ENCODE data around the gene HSD3B1. TPM values are rescaled to one million over a fixed set of nuclear protein-coding genes. Genes with fewer than 3 reads are reported as not detected.

HSD3B1 gene
- total RNA-seq, 4 donors from 2014 or later: not detected

DNA sequence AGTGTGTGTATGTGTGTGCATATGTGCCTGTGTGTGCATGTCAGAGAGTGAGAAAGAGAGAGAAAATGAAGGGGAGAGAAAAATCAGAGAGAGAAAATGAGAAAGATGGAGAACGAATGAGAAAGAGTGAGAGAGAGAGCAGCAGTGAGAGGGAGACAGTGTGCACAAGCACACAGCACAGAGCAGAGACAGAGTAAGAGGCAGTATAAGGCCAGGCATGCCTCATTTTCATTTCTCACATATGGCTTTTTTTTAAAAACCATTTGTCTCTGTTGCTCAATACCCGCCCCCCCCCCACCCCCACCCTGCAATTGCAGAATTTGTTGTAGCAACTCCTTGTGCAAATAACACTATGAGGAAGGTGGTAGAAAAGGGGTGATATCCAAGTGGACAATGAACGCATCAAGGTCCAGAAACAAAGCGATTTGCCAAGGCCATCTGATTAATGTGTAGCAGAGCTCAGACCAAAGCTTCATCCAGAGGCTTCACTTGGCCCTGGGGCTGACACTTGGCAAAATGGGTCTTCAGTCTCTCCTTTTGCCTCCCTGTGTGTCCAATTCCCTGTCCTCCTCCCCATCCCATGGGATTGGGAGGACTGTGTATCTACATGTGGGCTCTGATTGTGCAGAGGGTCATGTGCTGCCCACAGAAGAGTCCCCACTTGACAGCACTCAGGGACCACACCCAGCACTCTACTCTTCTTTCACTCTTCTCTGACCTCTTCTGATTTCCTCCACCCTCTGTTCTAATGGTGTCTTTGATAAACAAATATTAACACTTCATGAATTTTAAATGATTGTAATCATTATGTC lies 38.9 kb upstream of the HSD3B1 start:
- no peak overlapping the region for H3K27ac ChIP-seq
- no peaks in the 10 kb centered on the region for H3K9me3 ChIP-seq
- 59 to 74% methylated on average over 4 of the region's 4 CpGs for WGBS, 2 donors
- no peak for DNase-seq (ENCODE audit: low spot score in 2 of 2)
- TF ChIP-seq, protein P1, sequence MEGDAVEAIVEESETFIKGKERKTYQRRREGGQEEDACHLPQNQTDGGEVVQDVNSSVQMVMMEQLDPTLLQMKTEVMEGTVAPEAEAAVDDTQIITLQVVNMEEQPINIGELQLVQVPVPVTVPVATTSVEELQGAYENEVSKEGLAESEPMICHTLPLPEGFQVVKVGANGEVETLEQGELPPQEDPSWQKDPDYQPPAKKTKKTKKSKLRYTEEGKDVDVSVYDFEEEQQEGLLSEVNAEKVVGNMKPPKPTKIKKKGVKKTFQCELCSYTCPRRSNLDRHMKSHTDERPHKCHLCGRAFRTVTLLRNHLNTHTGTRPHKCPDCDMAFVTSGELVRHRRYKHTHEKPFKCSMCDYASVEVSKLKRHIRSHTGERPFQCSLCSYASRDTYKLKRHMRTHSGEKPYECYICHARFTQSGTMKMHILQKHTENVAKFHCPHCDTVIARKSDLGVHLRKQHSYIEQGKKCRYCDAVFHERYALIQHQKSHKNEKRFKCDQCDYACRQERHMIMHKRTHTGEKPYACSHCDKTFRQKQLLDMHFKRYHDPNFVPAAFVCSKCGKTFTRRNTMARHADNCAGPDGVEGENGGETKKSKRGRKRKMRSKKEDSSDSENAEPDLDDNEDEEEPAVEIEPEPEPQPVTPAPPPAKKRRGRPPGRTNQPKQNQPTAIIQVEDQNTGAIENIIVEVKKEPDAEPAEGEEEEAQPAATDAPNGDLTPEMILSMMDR (IDR thresholded peaks at IDR 0.05): no peak
- TF ChIP-seq POLR2A (IDR thresholded peaks at IDR 0.05) (no peak), EP300 (IDR thresholded peaks at IDR 0.05) (no peak)
- no peaks in the 10 kb centered on the region for H3K36me3 ChIP-seq
- H3K4me3 ChIP-seq: no peak overlapping the region
- H3K27me3 ChIP-seq: no peaks in the 10 kb centered on the region
- no peaks in the 10 kb centered on the region for H3K4me1 ChIP-seq

GRCh38 chr1:119469741-119470140 lies 37.3 kb upstream of the HSD3B1 start:
- no peaks in the 10 kb centered on the region for H3K27me3 ChIP-seq
- H3K36me3 ChIP-seq: no peaks in the 10 kb centered on the region
- TF ChIP-seq, protein P1 (IDR thresholded peaks at IDR 0.05): no peak
- no peak for TF ChIP-seq POLR2A (IDR thresholded peaks at IDR 0.05)
- no peak for TF ChIP-seq EP300 (IDR thresholded peaks at IDR 0.05)
- WGBS, 2 donors: 78 to 87% methylated on average over 1 of the region's 1 CpG
- H3K27ac ChIP-seq: no peak overlapping the region
- H3K9me3 ChIP-seq: no peaks in the 10 kb centered on the region
- H3K4me3 ChIP-seq: no peak overlapping the region
- DNase-seq (ENCODE audit: low spot score in 2 of 2): no peak
- H3K4me1 ChIP-seq: no peaks in the 10 kb centered on the region

- H3K36me3 ChIP-seq: no peaks in the 10 kb centered on the region
- H3K9me3 ChIP-seq: no peaks in the 10 kb centered on the region
- no peaks in the 10 kb centered on the region for H3K27me3 ChIP-seq
- H3K27ac ChIP-seq: no peak overlapping the region
- WGBS, 2 donors: 91 to 96% methylated on average over 3 of the region's 3 CpGs
- no peak for DNase-seq (ENCODE audit: low spot score in 2 of 2)
- no peaks in the 10 kb centered on the region for H3K4me1 ChIP-seq
- TF ChIP-seq, protein P1 (IDR thresholded peaks at IDR 0.05): no peak
- no peak for TF ChIP-seq EP300 (IDR thresholded peaks at IDR 0.05)
- no peak overlapping the region for H3K4me3 ChIP-seq
Measured at GRCh38 chr1:119470377-119470776, 36.6 kb upstream of the HSD3B1 start.

DNA sequence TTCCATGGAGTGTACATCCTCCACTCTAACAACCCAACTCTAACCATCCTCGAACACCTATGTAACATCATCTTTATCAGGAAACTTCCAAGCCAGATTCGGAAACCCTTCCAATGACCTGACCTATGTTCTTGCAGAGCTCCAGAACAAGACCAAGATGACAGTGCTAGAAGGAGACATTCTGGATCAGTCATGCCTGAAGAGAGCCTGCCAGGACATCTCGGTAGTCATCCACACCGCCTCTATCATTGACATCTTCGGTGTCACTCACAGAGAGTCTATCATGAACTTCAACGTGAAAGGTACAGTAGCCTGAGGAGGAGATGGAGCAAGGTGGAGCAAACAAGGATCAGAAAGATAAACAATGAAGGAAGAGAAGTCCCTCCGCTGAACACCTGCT lies 36.1 kb upstream of the HSD3B1 start:
- WGBS, 2 donors: 89 to 93% methylated on average over 7 of the region's 7 CpGs

DNA sequence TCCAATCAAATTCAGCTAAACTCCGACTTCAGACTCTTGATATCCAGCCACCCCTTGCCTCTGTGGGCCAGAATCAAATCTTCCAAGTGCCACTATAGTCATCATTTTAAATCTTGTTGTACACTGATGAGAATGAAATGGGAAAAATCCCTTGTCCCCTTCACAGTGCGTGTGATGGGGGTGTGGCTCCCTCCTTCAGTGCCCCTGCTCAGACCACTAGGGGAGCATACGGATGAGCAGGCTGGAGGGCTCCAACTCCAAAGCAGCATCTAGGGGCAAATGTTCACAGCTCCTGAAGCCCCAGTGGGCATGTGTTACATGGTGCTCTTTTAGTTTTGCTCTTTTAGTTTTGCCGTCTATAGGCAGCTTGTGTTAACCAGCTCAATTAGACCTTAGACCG lies 35.4 kb upstream of the HSD3B1 start:
- no peaks in the 10 kb centered on the region for H3K27me3 ChIP-seq
- H3K9me3 ChIP-seq: no peaks in the 10 kb centered on the region
- H3K4me1 ChIP-seq: no peaks in the 10 kb centered on the region
- no peak overlapping the region for H3K27ac ChIP-seq
- H3K4me3 ChIP-seq: no peak overlapping the region
- TF ChIP-seq POLR2A (IDR thresholded peaks at IDR 0.05) (no peak), EP300 (IDR thresholded peaks at IDR 0.05) (no peak)
- 79 to 89% methylated on average over 5 of the region's 5 CpGs for WGBS, 2 donors
- no peak for DNase-seq (ENCODE audit: low spot score in 2 of 2)
- H3K36me3 ChIP-seq: no peaks in the 10 kb centered on the region

More for the DNA sequence above, 36.1 kb upstream of the HSD3B1 start:
- no peak overlapping the region for H3K4me3 ChIP-seq
- no peaks in the 10 kb centered on the region for H3K4me1 ChIP-seq
- no peaks in the 10 kb centered on the region for H3K27me3 ChIP-seq
- no peaks in the 10 kb centered on the region for H3K9me3 ChIP-seq
- H3K36me3 ChIP-seq: no peaks in the 10 kb centered on the region
- no peak for TF ChIP-seq POLR2A (IDR thresholded peaks at IDR 0.05)
- TF ChIP-seq EP300 (IDR thresholded peaks at IDR 0.05): no peak
- TF ChIP-seq, protein P1 (IDR thresholded peaks at IDR 0.05): no peak
- H3K27ac ChIP-seq: no peak overlapping the region
- no peak for DNase-seq (ENCODE audit: low spot score in 2 of 2)
